Measurements from ENCODE around the gene ZNF529. TPM values are rescaled to one million over a fixed set of nuclear protein-coding genes. Genes with fewer than 3 reads are reported as not detected.
A peak's percentile ranks its signal among the peaks of the same experiment; 100 is the strongest.
"Not testable (repeated sequence)": the region's sequence is repeated elsewhere in the genome, so short reads cannot be mapped to it uniquely, and the experiment has no call there.

Gene ZNF529
- total and polyA plus RNA-seq, 11 donors = 7.2 to 17.8 (median 12.1) TPM

DNA sequence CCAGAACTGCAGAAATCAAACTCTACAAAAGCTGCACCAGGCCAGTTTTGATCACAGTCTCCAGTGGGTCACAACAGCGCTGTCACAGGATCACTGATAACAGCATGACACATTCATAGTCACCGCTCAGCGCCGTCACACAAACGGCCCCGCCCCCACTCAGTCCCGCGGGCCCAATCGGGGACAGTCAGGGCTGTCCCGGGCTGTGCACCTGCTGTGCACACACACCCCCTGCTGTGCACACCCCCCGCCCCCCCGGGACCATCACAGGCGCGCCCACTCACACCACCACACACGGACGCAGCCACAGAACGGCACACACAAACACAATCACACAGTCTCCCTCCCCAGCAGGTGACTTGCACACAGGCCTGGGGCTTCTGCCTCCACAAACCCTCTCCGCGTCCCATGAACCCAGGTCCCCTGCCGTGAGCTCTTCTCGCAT, 31.6 kb upstream of the ZNF529 start:
- H3K4me3 ChIP-seq = peak overlapping the region; percentile 63 to 90 (median 84)
- intact Hi-C loops (cut with DNase I) = loop anchor here in 1 of 10 donors (5.0 kb wide), 1 partner anchor 58 kb away; no protein-coding TSS in a partner anchor
- WGBS, 4 donors = 0 to 1% (median 0%) methylated on average over 4 to 21 of the region's 21 CpGs
- H3K27me3 ChIP-seq = no peaks in the 10 kb centered on the region
- peaks cover 0 to 25% (median 14%) of the 10 kb centered on the region in 9 donors for H3K36me3 ChIP-seq
- TF ChIP-seq, protein P1, sequence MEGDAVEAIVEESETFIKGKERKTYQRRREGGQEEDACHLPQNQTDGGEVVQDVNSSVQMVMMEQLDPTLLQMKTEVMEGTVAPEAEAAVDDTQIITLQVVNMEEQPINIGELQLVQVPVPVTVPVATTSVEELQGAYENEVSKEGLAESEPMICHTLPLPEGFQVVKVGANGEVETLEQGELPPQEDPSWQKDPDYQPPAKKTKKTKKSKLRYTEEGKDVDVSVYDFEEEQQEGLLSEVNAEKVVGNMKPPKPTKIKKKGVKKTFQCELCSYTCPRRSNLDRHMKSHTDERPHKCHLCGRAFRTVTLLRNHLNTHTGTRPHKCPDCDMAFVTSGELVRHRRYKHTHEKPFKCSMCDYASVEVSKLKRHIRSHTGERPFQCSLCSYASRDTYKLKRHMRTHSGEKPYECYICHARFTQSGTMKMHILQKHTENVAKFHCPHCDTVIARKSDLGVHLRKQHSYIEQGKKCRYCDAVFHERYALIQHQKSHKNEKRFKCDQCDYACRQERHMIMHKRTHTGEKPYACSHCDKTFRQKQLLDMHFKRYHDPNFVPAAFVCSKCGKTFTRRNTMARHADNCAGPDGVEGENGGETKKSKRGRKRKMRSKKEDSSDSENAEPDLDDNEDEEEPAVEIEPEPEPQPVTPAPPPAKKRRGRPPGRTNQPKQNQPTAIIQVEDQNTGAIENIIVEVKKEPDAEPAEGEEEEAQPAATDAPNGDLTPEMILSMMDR (IDR thresholded peaks at IDR 0.05) = no peak
- no peak for TF ChIP-seq POLR2A (IDR thresholded peaks at IDR 0.05)
- H3K9me3 ChIP-seq = peaks cover 0 to 24% (median 0%) of the 10 kb centered on the region in 12 donors
- ATAC-seq (peak; percentile 89 to 95 (median 94)), DNase-seq (peak; percentile 63 to 83 (median 75))
- H3K4me1 ChIP-seq = peaks cover 0 to 21% (median 9%) of the 10 kb centered on the region in 12 donors
- peak overlapping the region; percentile 14 to 95 (median 88) for H3K27ac ChIP-seq

DNA sequence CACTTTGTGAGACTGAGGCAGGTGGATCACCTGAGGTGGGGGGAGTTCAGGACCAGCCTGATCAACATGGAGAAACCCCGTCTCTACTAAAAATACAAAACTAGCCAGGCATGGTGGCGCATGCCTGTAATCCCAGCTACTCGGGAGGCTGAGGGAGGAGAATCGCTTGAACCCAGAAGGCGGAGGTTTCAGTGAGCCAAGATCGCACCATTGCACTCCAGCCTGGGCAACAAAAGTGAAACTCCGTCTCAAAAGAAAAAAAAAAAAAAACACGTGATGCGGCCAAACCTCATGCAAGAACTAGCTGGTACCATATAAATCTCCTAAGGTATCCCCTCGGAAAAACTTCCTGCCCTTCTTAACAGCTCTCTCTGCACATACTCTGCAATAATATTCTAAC, 29.6 kb upstream of the ZNF529 start:
- H3K4me3 ChIP-seq; H3K27ac ChIP-seq; H3K36me3 ChIP-seq; H3K27me3 ChIP-seq; intact Hi-C loops (cut with DNase I); ATAC-seq; DNase-seq: not testable (repeated sequence)
- 87 to 94% (median 91%) methylated on average over 10 of the region's 10 CpGs for WGBS, 4 donors
- peaks cover 0 to 21% (median 9%) of the 10 kb centered on the region in 12 donors for H3K4me1 ChIP-seq
- peaks cover 0 to 34% (median 0%) of the 10 kb centered on the region in 12 donors for H3K9me3 ChIP-seq

DNA sequence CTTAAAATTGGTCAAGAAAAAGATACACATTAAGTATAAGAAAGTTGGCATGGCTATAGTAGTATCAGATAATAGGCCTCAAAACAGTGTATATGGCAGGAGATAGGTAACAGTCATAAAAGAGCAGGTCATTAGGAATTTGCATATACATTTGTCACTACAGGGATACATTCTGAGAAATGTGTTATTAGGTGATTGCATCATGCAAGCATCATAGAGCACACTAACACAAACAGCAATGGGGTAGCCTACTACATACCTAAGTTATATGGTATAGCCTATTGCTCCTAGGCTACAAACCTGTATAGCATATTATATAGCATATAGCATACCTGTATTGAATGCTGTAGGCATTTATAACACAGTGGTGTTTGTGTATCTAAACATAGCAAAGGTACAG, 6.2 kb upstream of the ZNF529 start:
- ATAC-seq (no peak), DNase-seq (no peak)
- Histone ChIP-seq H3K4me3 (no peak overlapping the region), H3K4me1 (peaks cover 0 to 10% (median 7%) of the 10 kb centered on the region in 12 donors), H3K36me3 (peaks cover 5 to 79% (median 52%) of the 10 kb centered on the region in 9 donors), H3K9me3 (peaks cover 0 to 64% (median 14%) of the 10 kb centered on the region in 12 donors), H3K27ac (no peak overlapping the region), H3K27me3 (no peaks in the 10 kb centered on the region)
- intact Hi-C loops (cut with DNase I) = no loop called here
- no peak for TF ChIP-seq POLR2A (IDR thresholded peaks at IDR 0.05)
- TF ChIP-seq, protein P1 (IDR thresholded peaks at IDR 0.05) = no peak

DNA sequence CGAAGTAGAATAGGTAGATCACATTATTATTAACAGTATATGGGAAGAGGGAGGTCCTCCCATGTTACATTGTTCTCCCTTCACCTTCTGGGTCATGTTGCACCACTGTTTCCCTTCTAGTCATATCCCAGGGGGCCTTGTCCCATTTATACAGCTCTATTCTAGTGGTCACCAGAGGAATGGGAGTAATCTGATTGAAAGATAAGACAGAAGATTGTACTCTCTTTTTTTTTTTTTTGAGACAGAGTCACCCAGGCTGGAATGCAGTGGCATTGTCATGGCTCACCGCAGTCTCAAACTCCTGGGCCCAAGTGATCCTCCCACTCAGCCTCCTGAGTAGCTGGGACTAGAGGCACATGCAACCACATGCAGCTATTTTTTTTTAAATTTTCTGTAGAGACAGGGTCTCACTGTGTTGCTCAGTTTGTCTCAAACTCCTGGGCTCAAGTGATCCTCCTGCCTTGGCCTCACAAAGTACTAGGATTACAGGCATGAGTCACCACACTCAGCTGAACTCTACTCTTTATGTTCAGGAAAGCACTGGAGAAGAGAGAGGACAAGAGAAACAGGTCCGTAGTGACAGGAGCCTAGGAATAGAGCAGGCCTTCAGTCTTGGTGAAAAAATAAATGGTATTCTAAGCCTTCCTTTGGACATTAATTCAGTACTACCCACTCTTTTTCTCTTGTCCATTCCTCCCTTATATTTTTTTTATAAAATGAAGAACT, 4.3 kb upstream of the ZNF529 start:
- TF ChIP-seq, protein P1 (IDR thresholded peaks at IDR 0.05) = no peak
- TF ChIP-seq POLR2A (IDR thresholded peaks at IDR 0.05) = no peak
- DNase-seq (no peak), ATAC-seq (no peak)
- 89 to 96% (median 92%) methylated on average over 3 of the region's 3 CpGs for WGBS, 4 donors
- Histone ChIP-seq H3K36me3 (peaks cover 5 to 67% (median 52%) of the 10 kb centered on the region in 9 donors), H3K27me3 (no peaks in the 10 kb centered on the region), H3K27ac (no peak overlapping the region), H3K4me1 (peaks cover 0 to 16% (median 12%) of the 10 kb centered on the region in 12 donors), H3K4me3 (no peak overlapping the region), H3K9me3 (peaks cover 0 to 48% (median 10%) of the 10 kb centered on the region in 12 donors)
- intact Hi-C loops (cut with DNase I) = no loop called here
